ENCODE data around the gene ARPC1B. TPM values are rescaled to one million over a fixed set of nuclear protein-coding genes. Genes with fewer than 3 reads are reported as not detected.

The ARPC1B gene
- total and polyA plus RNA-seq, 2 donors from 2014 or later = 74.1 to 216 TPM

DNA sequence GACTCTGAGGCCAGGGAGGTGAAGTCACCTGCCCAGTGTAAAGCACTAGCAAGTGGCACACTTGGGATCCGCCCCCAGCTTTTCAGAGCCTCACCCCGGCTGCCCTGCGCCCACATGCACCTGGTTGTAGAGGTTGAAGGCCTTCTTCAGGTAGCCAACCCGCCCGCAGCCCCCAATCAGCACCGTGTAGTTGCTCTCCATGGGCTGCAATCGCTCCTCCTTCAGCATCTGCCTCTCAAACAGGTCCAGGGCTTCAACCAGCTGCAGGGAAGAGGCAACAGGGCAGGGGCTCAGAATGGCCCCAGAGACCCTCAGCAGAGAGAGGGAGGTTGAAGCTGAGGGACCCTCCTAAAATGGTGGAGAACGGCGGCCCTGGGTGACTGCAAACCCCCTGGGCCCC lies 58.6 kb downstream of the ARPC1B start:
- TF ChIP-seq, protein P1, sequence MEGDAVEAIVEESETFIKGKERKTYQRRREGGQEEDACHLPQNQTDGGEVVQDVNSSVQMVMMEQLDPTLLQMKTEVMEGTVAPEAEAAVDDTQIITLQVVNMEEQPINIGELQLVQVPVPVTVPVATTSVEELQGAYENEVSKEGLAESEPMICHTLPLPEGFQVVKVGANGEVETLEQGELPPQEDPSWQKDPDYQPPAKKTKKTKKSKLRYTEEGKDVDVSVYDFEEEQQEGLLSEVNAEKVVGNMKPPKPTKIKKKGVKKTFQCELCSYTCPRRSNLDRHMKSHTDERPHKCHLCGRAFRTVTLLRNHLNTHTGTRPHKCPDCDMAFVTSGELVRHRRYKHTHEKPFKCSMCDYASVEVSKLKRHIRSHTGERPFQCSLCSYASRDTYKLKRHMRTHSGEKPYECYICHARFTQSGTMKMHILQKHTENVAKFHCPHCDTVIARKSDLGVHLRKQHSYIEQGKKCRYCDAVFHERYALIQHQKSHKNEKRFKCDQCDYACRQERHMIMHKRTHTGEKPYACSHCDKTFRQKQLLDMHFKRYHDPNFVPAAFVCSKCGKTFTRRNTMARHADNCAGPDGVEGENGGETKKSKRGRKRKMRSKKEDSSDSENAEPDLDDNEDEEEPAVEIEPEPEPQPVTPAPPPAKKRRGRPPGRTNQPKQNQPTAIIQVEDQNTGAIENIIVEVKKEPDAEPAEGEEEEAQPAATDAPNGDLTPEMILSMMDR (IDR thresholded peaks at IDR 0.05; ENCODE audit: borderline replicate concordance, extremely low read depth, insufficient read depth) = no peak
- no peak for DNase-seq
- Histone ChIP-seq H3K36me3 (ENCODE audit: control insufficient read depth in 2 of 3, insufficient read depth in 3 of 3, low read length in 3 of 3) (peaks cover 0 to 17% (median 12%) of the 10 kb centered on the region in 3 donors), H3K4me3 (ENCODE audit: low read length in 3 of 3) (no peak overlapping the region), H3K9me3 (ENCODE audit: control insufficient read depth in 2 of 3, insufficient read depth in 1 of 3, low read length in 3 of 3) (no peaks in the 10 kb centered on the region), H3K9ac (ENCODE audit: low read length in 3 of 3) (no peak overlapping the region), H3K27ac (ENCODE audit: low read depth in 2 of 2, low read length in 2 of 2) (no peak overlapping the region), H3K27me3 (ENCODE audit: control insufficient read depth, insufficient read depth, low read length) (no peaks in the 10 kb centered on the region), H3K4me1 (ENCODE audit: control insufficient read depth in 2 of 3, insufficient read depth in 2 of 3, low read depth in 1 of 3, low read length in 3 of 3) (peaks cover 0 to 5% (median 0%) of the 10 kb centered on the region in 3 donors)
- intact Hi-C loops (cut with DNase I) = no loop called here
- FAIRE-seq = no peak

GRCh38 chr7:99437946-99438572 lies 63.5 kb downstream of the ARPC1B start:
- FAIRE-seq (no peak), DNase-seq (no peak)
- H3K36me3 ChIP-seq (ENCODE audit: control insufficient read depth in 2 of 3, insufficient read depth in 3 of 3, low read length in 3 of 3) = peaks cover 0 to 9% (median 2%) of the 10 kb centered on the region in 3 donors
- peaks cover 0 to 15% (median 3%) of the 10 kb centered on the region in 3 donors for H3K4me1 ChIP-seq (ENCODE audit: control insufficient read depth in 2 of 3, insufficient read depth in 2 of 3, low read depth in 1 of 3, low read length in 3 of 3)
- no peaks in the 10 kb centered on the region for H3K27me3 ChIP-seq (ENCODE audit: control insufficient read depth, insufficient read depth, low read length)
- TF ChIP-seq, protein P1 (IDR thresholded peaks at IDR 0.05; ENCODE audit: borderline replicate concordance, extremely low read depth, insufficient read depth) = no peak
- peak overlapping the region; percentile 72 to 85 (median 81) for H3K4me3 ChIP-seq (ENCODE audit: low read length in 3 of 3)
- intact Hi-C loops (cut with DNase I) = no loop called here
- no peaks in the 10 kb centered on the region for H3K9me3 ChIP-seq (ENCODE audit: control insufficient read depth in 2 of 3, insufficient read depth in 1 of 3, low read length in 3 of 3)
- peak overlapping the region in 2 of 3 donors; percentile 33 to 81 for H3K9ac ChIP-seq (ENCODE audit: low read length in 3 of 3)
- peak overlapping the region; percentile 65 to 82 for H3K27ac ChIP-seq (ENCODE audit: low read depth in 2 of 2, low read length in 2 of 2)

DNA sequence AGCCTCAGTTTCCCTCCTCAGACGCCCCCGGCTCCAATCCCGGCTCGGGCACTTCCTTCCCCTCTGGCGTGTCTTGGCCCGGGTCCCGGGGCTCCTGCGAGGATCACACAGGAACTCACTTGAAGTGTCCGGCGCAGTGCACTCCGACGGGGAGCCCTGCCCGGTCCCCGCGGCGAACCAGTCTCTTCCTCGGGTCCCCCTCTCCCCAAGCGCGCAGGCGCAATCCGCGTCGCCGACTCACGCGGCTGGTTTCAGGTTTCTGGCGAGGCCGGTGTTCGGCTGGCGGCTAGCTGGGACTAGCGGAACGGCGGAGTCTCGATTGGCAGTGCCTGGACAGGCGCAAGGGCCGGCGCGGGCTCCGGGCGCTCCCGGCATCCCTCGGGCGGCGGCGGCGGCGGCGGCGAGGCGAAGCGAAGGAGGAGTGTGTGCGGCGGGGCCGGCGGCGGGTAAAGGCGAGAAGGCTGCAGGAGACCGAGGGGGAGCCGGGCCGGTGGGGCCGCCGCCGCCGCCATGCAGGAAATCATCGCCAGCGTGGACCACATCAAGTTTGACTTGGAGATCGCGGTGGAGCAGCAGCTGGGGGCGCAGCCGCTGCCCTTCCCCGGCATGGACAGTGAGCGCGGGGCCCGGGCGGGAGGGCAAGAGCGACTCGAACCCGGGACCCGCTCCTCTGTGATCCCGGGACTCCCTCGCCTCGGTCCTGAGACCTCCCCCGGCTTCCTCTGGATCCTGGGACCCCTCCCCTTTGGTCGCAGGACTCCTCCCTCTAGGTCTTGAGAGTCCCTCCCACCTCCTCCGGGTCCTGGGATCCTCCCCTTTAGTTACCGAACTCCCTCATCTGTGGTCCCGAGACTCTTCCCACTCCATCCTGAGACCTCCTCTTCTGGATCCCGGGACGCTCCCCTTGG lies 64.3 kb downstream of the ARPC1B start, which contains the start of the genes CPSF4 and PTCD1:
CPSF4 (plus strand) TSS at position 371 of the 908 bp plus-strand sequence; CDS start at position 511, 140 bp downstream.
PTCD1 (minus strand) TSS at position 226 of the 908 bp plus-strand sequence. CDS start 3,556 bp downstream, outside the sequence.
- Histone ChIP-seq H3K4me1 (ENCODE audit: control insufficient read depth in 2 of 3, insufficient read depth in 2 of 3, low read depth in 1 of 3, low read length in 3 of 3) (peaks cover 0 to 15% (median 3%) of the 10 kb centered on the region in 3 donors), H3K27me3 (ENCODE audit: control insufficient read depth, insufficient read depth, low read length) (no peaks in the 10 kb centered on the region), H3K4me3 (ENCODE audit: low read length in 3 of 3) (peak within 1 kb of the TSS; percentile 85 to 89 (median 85)), H3K9ac (ENCODE audit: low read length in 3 of 3) (peak within 1 kb of the TSS; percentile 21 to 90 (median 81)), H3K9me3 (ENCODE audit: control insufficient read depth in 2 of 3, insufficient read depth in 1 of 3, low read length in 3 of 3) (no peaks in the 10 kb centered on the region), H3K27ac (ENCODE audit: low read depth in 2 of 2, low read length in 2 of 2) (peak within 1 kb of the TSS; percentile 65 to 82), H3K36me3 (ENCODE audit: control insufficient read depth in 2 of 3, insufficient read depth in 3 of 3, low read length in 3 of 3) (peaks cover 0 to 4% (median 2%) of the 10 kb centered on the region in 3 donors)
- TF ChIP-seq, protein P1 (IDR thresholded peaks at IDR 0.05; ENCODE audit: borderline replicate concordance, extremely low read depth, insufficient read depth) = no peak
- peak; percentile 96 to 99 (median 98) for DNase-seq
- FAIRE-seq = no peak
- intact Hi-C loops (cut with DNase I) = no loop called here

All from kidney (tissue), 14 donors.